HCT116 (cell line): Measurements from ENCODE around the gene ZGPAT. TPM values are rescaled to one million over a fixed set of nuclear protein-coding genes. Genes with fewer than 3 reads are reported as not detected.

Experiments
- ATAC-seq: fragments of 200-7000 bp; cut with Tn5 transposase; 2 replicates; pipeline ENCODE4 v1.9.1; 2020; ENCODE audit warnings: mild to moderate bottlenecking, moderate library complexity
- BruUV-seq: library from RNA; stranded (reverse); fragments of 400-500 nt; replicated peaks from 2 replicates; lab custom pipeline; 2021; lab: Mats Ljungman, UMichigan
- CTCF ChIA-PET: fragments of 300-600 bp; sonication (Branson Sonifier 250); formaldehyde crosslinking; loops from one replicate; lab custom pipeline; 2021; ENCODE audit warnings: antibody characterized with exemption; lab: Charles Lee
- POLR2A ChIA-PET: fragments of 300-600, 350-600 bp; sonication (Branson Sonifier 250); formaldehyde crosslinking; loops from one replicate; lab custom pipeline; 2021; ENCODE audit warnings: antibody characterized with exemption; lab: Charles Lee
- RAD21 ChIA-PET, 2 experiments: fragments of 300-600 bp; sonication (Branson Sonifier 250); formaldehyde crosslinking; loops; one replicate each; lab custom pipeline; 2023; ENCODE audit warnings: low total read pairs in 2 of 2; ENCODE audit not compliant: uncharacterized antibody in 2 of 2, unreplicated experiment in 2 of 2, low non-redundant PET in 1 of 2; lab: Charles Lee
- DNase-seq: peaks from one replicate; pipeline ENCODE4 v3.0.0-alpha.2; 2010; ENCODE audit warnings: low read depth, low spot score
- H2AFZ ChIP-seq: fragments of 200-600 bp; shearing (Covaris generic), sonication (generic); 2 replicates; pipeline ENCODE4 v1.6.1; 2017; ENCODE audit warnings: low read depth, mixed run types, mixed read lengths, antibody characterized with exemption, low read length; ENCODE audit not compliant: poor library complexity, severe bottlenecking
- H3K27ac ChIP-seq: 2 replicates; pipeline ENCODE4 v1.5.1; 2012; ENCODE audit warnings: low read depth, low read length
- H3K27me3 ChIP-seq: fragments of 200-600 bp; sonication (generic); 2 replicates; pipeline ENCODE4 v1.6.1; 2016; ENCODE audit warnings: mixed run types, low read length, mixed read lengths; ENCODE audit not compliant: insufficient read depth
- H3K36me3 ChIP-seq, 2 experiments: fragments of 200-500 bp in 1 of 2; fragments of 200-600 bp in 1 of 2; sonication (Bioruptor generic) in 1 of 2; sonication (generic) in 1 of 2; 2 replicates each; pipeline versions ENCODE4 v1.5.1 to v1.6.1; 2014 to 2016; ENCODE audit warnings: low read length in 2 of 2, inconsistent platforms in 1 of 2, mixed read lengths in 1 of 2, mixed run types in 1 of 2; ENCODE audit not compliant: insufficient read depth in 2 of 2, control insufficient read depth in 1 of 2
- H3K4me1 ChIP-seq, 2 experiments: fragments of 200-600 bp in 1 of 2; sonication (generic) in 1 of 2; 2 replicates each; pipeline versions ENCODE4 v1.5.1 to v1.6.1; 2012 to 2017; ENCODE audit warnings: low read length in 2 of 2, inconsistent platforms in 1 of 2, mild to moderate bottlenecking in 1 of 2, mixed read lengths in 1 of 2, mixed run types in 1 of 2, moderate library complexity in 1 of 2; ENCODE audit not compliant: insufficient read depth in 2 of 2, control insufficient read depth in 1 of 2
- H3K4me2 ChIP-seq: fragments of 200-600 bp; sonication (generic); 2 replicates; pipeline ENCODE4 v1.6.1; 2017; ENCODE audit warnings: mixed run types, low read length, mixed read lengths
- H3K4me3 ChIP-seq, 2 experiments: fragments of 200-600 bp in 1 of 2; sonication (generic) in 1 of 2; replicated peaks in 1 of 2; 2 replicates each; pipeline ENCODE4 v1.5.1; 2011 to 2016; ENCODE audit warnings: low read length in 2 of 2, control low read depth in 1 of 2, low read depth in 1 of 2, mild to moderate bottlenecking in 1 of 2, mixed read lengths in 1 of 2, mixed run types in 1 of 2
- H3K79me2 ChIP-seq: fragments of 200-600 bp; sonication (generic); 2 replicates; pipeline ENCODE4 v1.6.1; 2017; ENCODE audit warnings: mild to moderate bottlenecking, mixed run types, low read length, moderate library complexity, mixed read lengths; ENCODE audit not compliant: insufficient read depth
- H3K9ac ChIP-seq: fragments of 200-600 bp; sonication (generic); 2 replicates; pipeline ENCODE4 v1.6.1; 2016; ENCODE audit warnings: low read length, mixed read lengths
- H3K9me2 ChIP-seq: fragments of 200-600 bp; sonication (generic), shearing (Covaris generic); 2 replicates; pipeline ENCODE4 v1.6.1; 2017; ENCODE audit warnings: mixed run types, mild to moderate bottlenecking, moderate library complexity; ENCODE audit not compliant: insufficient read depth
- H3K9me3 ChIP-seq, 2 experiments: fragments of 200-500 bp in 1 of 2; fragments of 200-600 bp in 1 of 2; sonication (Bioruptor generic) in 1 of 2; sonication (generic) in 1 of 2; 2 replicates each; pipeline ENCODE4 v1.6.1; 2014 to 2017; ENCODE audit warnings: low read length in 2 of 2, mixed read lengths in 2 of 2, inconsistent platforms in 1 of 2, low read depth in 1 of 2, mild to moderate bottlenecking in 1 of 2, mixed run types in 1 of 2, moderate library complexity in 1 of 2; ENCODE audit not compliant: control insufficient read depth in 1 of 2, insufficient read depth in 1 of 2
- H4K20me1 ChIP-seq: fragments of 200-600 bp; sonication (generic), shearing (Covaris generic); 2 replicates; pipeline ENCODE4 v1.6.1; 2017; ENCODE audit warnings: mixed run types, mild to moderate bottlenecking, moderate library complexity; ENCODE audit not compliant: insufficient read depth
- RAD21 ChIP-seq: IDR thresholded peaks from 2 replicates; pipeline ENCODE4 v1.6.1; 2012; ENCODE audit warnings: low read depth, mild to moderate bottlenecking
- SP1 ChIP-seq: IDR thresholded peaks from 2 replicates; pipeline ENCODE4 v1.6.1; 2012; ENCODE audit warnings: low read depth
- SRF ChIP-seq: IDR thresholded peaks from 2 replicates; pipeline ENCODE4 v1.6.1; 2012; ENCODE audit warnings: low read depth
- ZFX ChIP-seq: fragments of 450-650 bp; IDR thresholded peaks from 2 replicates; pipeline ENCODE4 v1.6.1; 2017
- intact Hi-C: fragments of 100-400 bp; cut with micrococcal nuclease; formaldehyde crosslinking; loops from 2 replicates; pipeline ENCODE4 v1.10.0; 2022
- total RNA-seq: library from RNA; stranded (reverse); gene quantifications from one replicate; pipeline ENCODE4 v1.2.1, GENCODE V29; 2021; ENCODE audit not compliant: unreplicated experiment
- TF ChIP-seq, protein P1 (sequence below): IDR thresholded peaks from 2 replicates; pipeline ENCODE4 v1.6.1; 2012; ENCODE audit warnings: low read depth
- TF ChIP-seq, protein P2 (sequence below): IDR thresholded peaks from 2 replicates; pipeline ENCODE4 v1.6.1; 2012
- TF ChIP-seq, protein P3 (sequence below): IDR thresholded peaks from 2 replicates; pipeline ENCODE4 v1.6.1; 2011; ENCODE audit warnings: mild to moderate bottlenecking, low read length, moderate library complexity; ENCODE audit not compliant: insufficient replicate concordance; ENCODE audit errors: extremely low read depth

The ZGPAT gene
- total RNA-seq, 1 experiment from 2014 or later, result 30.6 TPM

DNA sequence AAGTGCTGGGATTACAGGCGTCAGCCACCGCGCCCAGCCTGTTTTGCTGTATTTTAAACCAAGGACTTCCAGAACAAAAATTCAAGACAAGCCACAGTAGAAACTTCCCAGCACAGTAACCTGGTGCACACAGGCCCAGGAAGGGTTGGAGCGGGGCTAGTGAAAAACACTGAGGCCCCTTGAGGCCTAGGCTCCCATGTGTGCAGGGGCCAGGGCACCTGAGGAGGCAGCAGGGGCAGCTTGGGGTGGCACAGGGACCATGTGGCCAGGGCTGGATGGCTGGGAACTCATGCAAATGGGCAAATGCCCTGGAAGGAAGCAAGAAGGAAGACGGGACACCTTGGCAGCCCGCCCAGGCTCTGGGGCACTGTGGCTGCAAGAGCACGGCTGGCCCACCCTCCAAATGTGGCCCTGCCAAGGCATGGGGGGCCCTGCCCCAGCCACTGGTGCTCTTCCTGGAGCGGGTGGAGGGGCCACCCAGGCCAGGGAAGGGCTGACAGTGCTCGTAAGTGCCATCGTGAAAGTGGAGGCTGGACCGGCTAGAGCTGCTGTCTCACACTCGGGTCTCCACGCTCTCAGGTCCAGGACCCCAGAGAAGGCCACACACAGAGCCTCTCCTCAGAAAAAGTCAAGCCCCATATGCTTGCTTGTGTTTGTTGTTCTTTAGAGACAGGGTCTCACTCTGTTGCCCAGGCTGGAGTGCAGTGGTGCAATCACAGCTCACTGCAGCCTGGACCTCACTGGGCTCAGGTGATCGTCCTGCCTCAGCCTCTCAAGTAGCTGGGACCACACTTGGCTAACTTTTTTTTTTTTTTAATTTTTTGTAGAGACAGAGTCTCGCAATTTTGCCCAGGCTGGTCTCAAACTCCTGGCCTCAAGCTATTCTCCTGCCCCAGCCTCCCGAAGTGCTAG, 42.0 kb downstream of the ZGPAT start:
- H3K4me2 ChIP-seq, result no peak overlapping the region
- no peak overlapping the region for H2AFZ ChIP-seq
- intact Hi-C loops, result no loop called here
- H3K4me1 ChIP-seq, result no peaks in the 10 kb centered on the region
- ChIA-PET CTCF (no interaction called here), POLR2A (no interaction called here)
- H3K27ac ChIP-seq, result no peak overlapping the region; the same call in 1 of the 2 replicates
- no peaks in the 10 kb centered on the region for H3K79me2 ChIP-seq
- H3K27me3 ChIP-seq, result no peaks in the 10 kb centered on the region
- H3K36me3 ChIP-seq, result no peaks in the 10 kb centered on the region
- BruUV-seq, result no TSS peak
- TF ChIP-seq SP1, result no peak
- TF ChIP-seq, protein P1, sequence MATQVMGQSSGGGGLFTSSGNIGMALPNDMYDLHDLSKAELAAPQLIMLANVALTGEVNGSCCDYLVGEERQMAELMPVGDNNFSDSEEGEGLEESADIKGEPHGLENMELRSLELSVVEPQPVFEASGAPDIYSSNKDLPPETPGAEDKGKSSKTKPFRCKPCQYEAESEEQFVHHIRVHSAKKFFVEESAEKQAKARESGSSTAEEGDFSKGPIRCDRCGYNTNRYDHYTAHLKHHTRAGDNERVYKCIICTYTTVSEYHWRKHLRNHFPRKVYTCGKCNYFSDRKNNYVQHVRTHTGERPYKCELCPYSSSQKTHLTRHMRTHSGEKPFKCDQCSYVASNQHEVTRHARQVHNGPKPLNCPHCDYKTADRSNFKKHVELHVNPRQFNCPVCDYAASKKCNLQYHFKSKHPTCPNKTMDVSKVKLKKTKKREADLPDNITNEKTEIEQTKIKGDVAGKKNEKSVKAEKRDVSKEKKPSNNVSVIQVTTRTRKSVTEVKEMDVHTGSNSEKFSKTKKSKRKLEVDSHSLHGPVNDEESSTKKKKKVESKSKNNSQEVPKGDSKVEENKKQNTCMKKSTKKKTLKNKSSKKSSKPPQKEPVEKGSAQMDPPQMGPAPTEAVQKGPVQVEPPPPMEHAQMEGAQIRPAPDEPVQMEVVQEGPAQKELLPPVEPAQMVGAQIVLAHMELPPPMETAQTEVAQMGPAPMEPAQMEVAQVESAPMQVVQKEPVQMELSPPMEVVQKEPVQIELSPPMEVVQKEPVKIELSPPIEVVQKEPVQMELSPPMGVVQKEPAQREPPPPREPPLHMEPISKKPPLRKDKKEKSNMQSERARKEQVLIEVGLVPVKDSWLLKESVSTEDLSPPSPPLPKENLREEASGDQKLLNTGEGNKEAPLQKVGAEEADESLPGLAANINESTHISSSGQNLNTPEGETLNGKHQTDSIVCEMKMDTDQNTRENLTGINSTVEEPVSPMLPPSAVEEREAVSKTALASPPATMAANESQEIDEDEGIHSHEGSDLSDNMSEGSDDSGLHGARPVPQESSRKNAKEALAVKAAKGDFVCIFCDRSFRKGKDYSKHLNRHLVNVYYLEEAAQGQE, result no peak
- TF ChIP-seq, protein P2, sequence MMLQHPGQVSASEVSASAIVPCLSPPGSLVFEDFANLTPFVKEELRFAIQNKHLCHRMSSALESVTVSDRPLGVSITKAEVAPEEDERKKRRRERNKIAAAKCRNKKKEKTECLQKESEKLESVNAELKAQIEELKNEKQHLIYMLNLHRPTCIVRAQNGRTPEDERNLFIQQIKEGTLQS, result no peak
- TF ChIP-seq RAD21, result no peak
- TF ChIP-seq ZFX, result no peak
- TF ChIP-seq, protein P3, sequence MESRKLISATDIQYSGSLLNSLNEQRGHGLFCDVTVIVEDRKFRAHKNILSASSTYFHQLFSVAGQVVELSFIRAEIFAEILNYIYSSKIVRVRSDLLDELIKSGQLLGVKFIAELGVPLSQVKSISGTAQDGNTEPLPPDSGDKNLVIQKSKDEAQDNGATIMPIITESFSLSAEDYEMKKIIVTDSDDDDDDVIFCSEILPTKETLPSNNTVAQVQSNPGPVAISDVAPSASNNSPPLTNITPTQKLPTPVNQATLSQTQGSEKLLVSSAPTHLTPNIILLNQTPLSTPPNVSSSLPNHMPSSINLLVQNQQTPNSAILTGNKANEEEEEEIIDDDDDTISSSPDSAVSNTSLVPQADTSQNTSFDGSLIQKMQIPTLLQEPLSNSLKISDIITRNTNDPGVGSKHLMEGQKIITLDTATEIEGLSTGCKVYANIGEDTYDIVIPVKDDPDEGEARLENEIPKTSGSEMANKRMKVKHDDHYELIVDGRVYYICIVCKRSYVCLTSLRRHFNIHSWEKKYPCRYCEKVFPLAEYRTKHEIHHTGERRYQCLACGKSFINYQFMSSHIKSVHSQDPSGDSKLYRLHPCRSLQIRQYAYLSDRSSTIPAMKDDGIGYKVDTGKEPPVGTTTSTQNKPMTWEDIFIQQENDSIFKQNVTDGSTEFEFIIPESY, result no peak
- TF ChIP-seq SRF, result no peak
- TF ChIP-seq, all 23 proteins: peak for 0
- Histone ChIP-seq H3K4me3 (no peak overlapping the region), H4K20me1 (no peaks in the 10 kb centered on the region), H3K9me3 (no peaks in the 10 kb centered on the region), H3K9ac (no peak overlapping the region), H3K9me2 (no peaks in the 10 kb centered on the region)
- no peak for DNase-seq
- no peak for ATAC-seq
- RAD21 ChIA-PET, result no interaction called here
